Ovary (tissue), 10 donors: ENCODE measurements around the gene KHDRBS1. TPM values are rescaled to one million over a fixed set of nuclear protein-coding genes. Genes with fewer than 3 reads are reported as not detected.

ENCODE experiments used
- DNase-seq, 5 donors: peaks; one replicate each; pipeline ENCODE4 v3.0.0-alpha.2; 2019 to 2020
- H3K27ac ChIP-seq, 2 donors: fragments of 200-600 bp; one replicate each; pipeline versions ENCODE4 v1.5.1 to v1.8.0; 2019 to 2022
- H3K27me3 ChIP-seq: fragments of 200-600 bp; one replicate; pipeline ENCODE4 v1.8.0; 2022
- H3K36me3 ChIP-seq: fragments of 200-600 bp; sonication (generic); one replicate; pipeline ENCODE4 v1.5.1; 2019
- H3K4me1 ChIP-seq: one replicate; pipeline ENCODE4 v1.8.1; 2013; ENCODE audit warnings: mild to moderate bottlenecking, moderate library complexity; ENCODE audit not compliant: insufficient read depth
- H3K4me3 ChIP-seq: fragments of 200-600 bp; sonication (generic); one replicate; pipeline ENCODE4 v1.5.1; 2017
- H3K9me3 ChIP-seq, 2 donors: fragments of 200-600 bp in 1 of 2; sonication (generic) in 1 of 2; one replicate each; pipeline versions ENCODE4 v1.5.1 to v1.8.1; 2013 to 2019; ENCODE audit warnings: mild to moderate bottlenecking in 1 of 2, moderate library complexity in 1 of 2
- CTCF ChIP-seq, 3 donors: fragments of 450-650 bp in 2 of 3; fragments of 200-600 bp in 1 of 3; IDR thresholded peaks; one replicate each; pipeline versions ENCODE4 v1.5.1 to v1.8.0; 2016 to 2022; ENCODE audit warnings: antibody characterized with exemption in 3 of 3, mild to moderate bottlenecking in 1 of 3
- EP300 ChIP-seq: sonication (generic); formaldehyde crosslinking; IDR thresholded peaks from one replicate; pipeline ENCODE4 v1.6.1; 2017; ENCODE audit warnings: antibody characterized with exemption
- POLR2A ChIP-seq: fragments of 450-650 bp; IDR thresholded peaks from one replicate; pipeline ENCODE4 v1.6.1; 2017; ENCODE audit warnings: antibody characterized with exemption, mild to moderate bottlenecking, moderate library complexity
- WGBS, 3 donors: extraction: QIAGEN DNeasy Blood & Tissue Kit in 1 of 3; methylation state at CpG; one replicate each; pipeline versions ENCODE4 v1.1.5 to v1.1.7; 2013 to 2017; 5-methylcytosine and 5-hydroxymethylcytosine counted together
- intact Hi-C, 4 donors: fragments of 100-400 bp; cut with DNase I; formaldehyde crosslinking; loops; one replicate each; pipeline versions ENCODE4 v1.11.0 to v1.15.1; 2022 to 2023
- long read RNA-seq, 3 donors: library from polyadenylated mRNA in 2 of 3; unstranded in 2 of 3; transcript quantifications; one replicate each; pipeline ENCODE4 v2.0.0 and lab custom pipeline, GENCODE V29; 2021 to 2026
- polyA plus RNA-seq, 2 donors: library from polyadenylated mRNA; stranded (reverse); fragments of 200-250 nt in 1 of 2; fragments of 350-450 nt in 1 of 2; fragmentation: Illumina TruSeq in 1 of 2; extraction: RNeasy Lipid Tissue Mini Kit (QIAGEN cat#74804) in 1 of 2; gene quantifications; one replicate each; pipeline ENCODE4 v1.2.3, GENCODE V29; 2013 to 2014
- total RNA-seq, 7 donors: library from RNA; depleted of rRNA in 2 of 7; stranded (reverse); fragments of >200 nt in 2 of 7; fragmentation: NEBNext Ultra II Directional in 3 of 7; extraction: Animal tissue kit (Norgen Biotek cat#: 25700) in 3 of 7; gene quantifications; one replicate each; pipeline versions ENCODE4 v1.1.0 to v1.2.4, GENCODE V29; 2016 to 2023
- donor health status: DM: no; HTN: no; CAD: no; lungs with moderate emphysema.
- donor health status: DM: no; HTN: no; CAD: no.
- donor health status: Bipolar disorder and iron deficiency.
- donor health status: DM: yes; HTN: yes; CAD: no.
- donor health status: DM: no; HTN: no; CAD: no.
- donor health status: DM: yes; HTN: yes; CAD: no.

KHDRBS1 gene
- total RNA-seq: 100 to 1,000 TPM in 5 of 7 donors, 10 to 100 TPM in 2; 84.3 to 184 (median 164) TPM
- 100 to 1,000 TPM; 137 to 138 TPM for polyA plus RNA-seq
- long read RNA-seq, donor 1, transcript KHDRBS1-202 (9 exons, 2,757 nt): major isoform, 14 of 44 reads
- long read RNA-seq, donor 1, partial matches to known transcripts: 22 of 44 reads
- long read RNA-seq, donor 1, other reads (novel, unspliced or antisense): 7 of 44 reads
- long read RNA-seq, donor 2, transcript KHDRBS1-202 (9 exons, 2,757 nt): major isoform, 91 of 92 reads
- long read RNA-seq, donor 2, partial matches to known transcripts: 0 of 92 reads
- long read RNA-seq, donor 2, other reads (novel, unspliced or antisense): 0 of 92 reads
- long read RNA-seq, donor 3, transcript KHDRBS1-203 (11 exons, 1,989 nt): minor isoform, 5 of 647 reads
- long read RNA-seq, donor 3, transcript KHDRBS1-202 (9 exons, 2,757 nt): major isoform, 581 of 647 reads
- long read RNA-seq, donor 3, transcript KHDRBS1-204 (8 exons, 1,215 nt): minor isoform, 27 of 647 reads
- long read RNA-seq, donor 3, partial matches to known transcripts: 9 of 647 reads
- long read RNA-seq, donor 3, other reads (novel, unspliced or antisense): 25 of 647 reads

- peak; percentile 99 for DNase-seq
- peaks cover 8% of the 10 kb centered on the region for H3K4me1 ChIP-seq
- peak within 1 kb of the TSS; percentile 80 to 95 for H3K27ac ChIP-seq
- H3K27me3 ChIP-seq: no peaks in the 10 kb centered on the region
- WGBS, 3 donors: 0% methylated on average over 52 to 101 of the region's 101 CpGs
- H3K9me3 ChIP-seq: no peaks in the 10 kb centered on the region
- no peaks in the 10 kb centered on the region for H3K36me3 ChIP-seq
- TF ChIP-seq CTCF (IDR thresholded peaks at IDR 0.05) (peak in 1 of 3 donors; percentile 23), POLR2A (peak; percentile 82), EP300 (no peak)
- intact Hi-C loops: loop anchor here in 2 of 4 donors (10.0 kb wide), 2 partner anchors 51 to 61 kb away; partner anchors contain the start of gene TMEM39B (in 1 of the 2)
- peak within 1 kb of the TSS; percentile 99 for H3K4me3 ChIP-seq
Observed at GRCh38 chr1:32013386-32014198, at the start of gene KHDRBS1. KHDRBS1 (plus strand) TSS chr1:32013868; CDS start chr1:32013996, 128 bp downstream.

- 79 to 87% (median 80%) methylated on average over 3 of the region's 3 CpGs for WGBS, 3 donors
- H3K9me3 ChIP-seq: no peaks in the 10 kb centered on the region
- no peak overlapping the region for H3K27ac ChIP-seq
- no peak for DNase-seq
- no peak overlapping the region for H3K4me3 ChIP-seq
- TF ChIP-seq POLR2A (no peak), CTCF (IDR thresholded peaks at IDR 0.05) (no peak), EP300 (no peak)
- H3K4me1 ChIP-seq: no peaks in the 10 kb centered on the region
- no peaks in the 10 kb centered on the region for H3K27me3 ChIP-seq
- no peaks in the 10 kb centered on the region for H3K36me3 ChIP-seq
- intact Hi-C loops: no loop called here
Observed at GRCh38 chr1:31970873-31971272, 42.8 kb upstream of the KHDRBS1 start.

GRCh38 chr1:31976401-31976800 is 37.3 kb upstream of the KHDRBS1 start:
- TF ChIP-seq POLR2A (no peak), EP300 (no peak), CTCF (IDR thresholded peaks at IDR 0.05) (no peak)
- intact Hi-C loops: no loop called here

GRCh38 chr1:31977385-31978131 is 36.1 kb upstream of the KHDRBS1 start:
- WGBS, 3 donors: 56 to 65% (median 57%) methylated on average over 6 of the region's 6 CpGs
- Histone ChIP-seq H3K27me3 (no peaks in the 10 kb centered on the region), H3K36me3 (no peaks in the 10 kb centered on the region), H3K9me3 (no peaks in the 10 kb centered on the region), H3K4me1 (no peaks in the 10 kb centered on the region), H3K27ac (no peak overlapping the region), H3K4me3 (no peak overlapping the region)
- no peak for TF ChIP-seq CTCF (IDR thresholded peaks at IDR 0.05)
- no peak for TF ChIP-seq EP300
- no peak for TF ChIP-seq POLR2A
- intact Hi-C loops: no loop called here
- DNase-seq: no peak

More at GRCh38 chr1:31976401-31976800, 37.3 kb upstream of the KHDRBS1 start:
- 89 to 100% (median 94%) methylated on average over 1 of the region's 1 CpG for WGBS, 3 donors
- no peak overlapping the region for H3K27ac ChIP-seq
- DNase-seq: no peak
- no peaks in the 10 kb centered on the region for H3K36me3 ChIP-seq
- H3K4me3 ChIP-seq: no peak overlapping the region
- no peaks in the 10 kb centered on the region for H3K27me3 ChIP-seq
- no peaks in the 10 kb centered on the region for H3K9me3 ChIP-seq
- no peaks in the 10 kb centered on the region for H3K4me1 ChIP-seq
